IMR-90 (cell line): ENCODE results near the gene PLD6. TPM values are rescaled to one million over a fixed set of nuclear protein-coding genes. Genes with fewer than 3 reads are reported as not detected.

ENCODE experiments used
- ATAC-seq: fragments of 200-7000 bp; cut with Tn5 transposase; 2 replicates; pipeline ENCODE4 v1.9.1; 2020; ENCODE audit warnings: low read depth, mild to moderate bottlenecking, moderate library complexity
- BruUV-seq: library from RNA; stranded (reverse); fragments of 400-500 nt; replicated peaks from 2 replicates; lab custom pipeline; 2021; lab: Mats Ljungman, UMichigan
- CTCF ChIA-PET: fragments of 300-600 bp; formaldehyde crosslinking; extraction: SDS; loops from one replicate; lab custom pipeline; 2021; ENCODE audit warnings: antibody characterized with exemption; lab: Yijun Ruan, JAX
- POLR2A ChIA-PET: fragments of 300-600 bp; sonication (Branson Sonifier 250); formaldehyde crosslinking; loops from one replicate; lab custom pipeline; 2022; ENCODE audit warnings: antibody characterized with exemption; ENCODE audit not compliant: unreplicated experiment; lab: Charles Lee
- DNase-seq: peaks from one replicate; pipeline ENCODE4 v3.0.0; 2013
- H2AFZ ChIP-seq: replicated peaks from 2 replicates; pipeline ENCODE3; 2013; ENCODE audit warnings: low read length, mild to moderate bottlenecking; ENCODE audit not compliant: poor library complexity
- H2AK5ac ChIP-seq: 2 replicates; pipeline ENCODE4 v1.6.1; 2013; ENCODE audit warnings: low read depth, low read length, inconsistent platforms
- H2AK9ac ChIP-seq: replicated peaks from 2 replicates; pipeline ENCODE3; 2013; ENCODE audit warnings: mild to moderate bottlenecking, low read depth, low read length, moderate library complexity; ENCODE audit not compliant: poor library complexity
- H2BK120ac ChIP-seq: 2 replicates; pipeline ENCODE4 v1.6.1; 2013; ENCODE audit warnings: low read depth, low read length, inconsistent platforms
- H2BK15ac ChIP-seq: 3 replicates; pipeline ENCODE4 v1.6.1; 2013; ENCODE audit warnings: low read depth, low read length, inconsistent platforms
- H2BK20ac ChIP-seq: 2 replicates; pipeline ENCODE4 v1.6.1; 2013; ENCODE audit warnings: low read depth, mild to moderate bottlenecking, inconsistent platforms, low read length, moderate library complexity
- H2BK5ac ChIP-seq: 2 replicates; pipeline ENCODE4 v1.6.1; 2013; ENCODE audit warnings: mild to moderate bottlenecking, low read depth, low read length, inconsistent platforms; ENCODE audit not compliant: poor library complexity, severe bottlenecking
- H3K14ac ChIP-seq: replicated peaks from 2 replicates; pipeline ENCODE4 v1.6.1; 2013; ENCODE audit warnings: low read depth, low read length, inconsistent platforms
- H3K18ac ChIP-seq: 2 replicates; pipeline ENCODE4 v1.6.1; 2013; ENCODE audit warnings: low read depth, low read length, control low read depth
- H3K23ac ChIP-seq: 2 replicates; pipeline ENCODE4 v1.6.1; 2013; ENCODE audit warnings: low read depth, low read length, inconsistent platforms
- H3K27ac ChIP-seq: 2 replicates; pipeline ENCODE4 v1.5.1; 2013; ENCODE audit warnings: mild to moderate bottlenecking, control low read depth, low read length; ENCODE audit not compliant: insufficient read depth
- H3K27me3 ChIP-seq: 2 replicates; pipeline ENCODE4 v1.6.1; 2013; ENCODE audit warnings: low read length; ENCODE audit not compliant: control insufficient read depth, insufficient read depth
- H3K36me3 ChIP-seq: 2 replicates; pipeline ENCODE4 v1.6.1; 2013; ENCODE audit warnings: low read length, mixed read lengths; ENCODE audit not compliant: control insufficient read depth, insufficient read depth
- H3K4ac ChIP-seq: 2 replicates; pipeline ENCODE4 v1.6.1; 2013; ENCODE audit warnings: low read depth, low read length, inconsistent platforms
- H3K4me1 ChIP-seq: 2 replicates; pipeline ENCODE4 v1.6.1; 2013; ENCODE audit warnings: low read length, mixed read lengths; ENCODE audit not compliant: control insufficient read depth, insufficient read depth
- H3K4me2 ChIP-seq: 2 replicates; pipeline ENCODE4 v1.6.1; 2013; ENCODE audit warnings: low read depth, mild to moderate bottlenecking, control low read depth, low read length, moderate library complexity
- H3K4me3 ChIP-seq: 2 replicates; pipeline ENCODE4 v1.5.1; 2013; ENCODE audit warnings: low read depth, mild to moderate bottlenecking, control low read depth, low read length, moderate library complexity; ENCODE audit not compliant: insufficient read depth
- H3K56ac ChIP-seq: 2 replicates; pipeline ENCODE4 v1.6.1; 2013; ENCODE audit warnings: low read length, inconsistent platforms; ENCODE audit not compliant: insufficient read depth; ENCODE audit errors: extremely low read depth
- H3K79me1 ChIP-seq, 2 experiments: 2 replicates each; pipeline ENCODE4 v1.6.1; 2013; ENCODE audit warnings: low read length in 2 of 2, inconsistent platforms in 1 of 2, low read depth in 1 of 2
- H3K9ac ChIP-seq: 2 replicates; pipeline ENCODE4 v1.6.1; 2013; ENCODE audit warnings: low read depth, low read length, control low read depth
- H3K9me1 ChIP-seq: 2 replicates; pipeline ENCODE4 v1.6.1; 2013; ENCODE audit warnings: low read length, inconsistent platforms; ENCODE audit not compliant: insufficient read depth
- H3K9me3 ChIP-seq: 2 replicates; pipeline ENCODE4 v1.6.1; 2013; ENCODE audit warnings: low read length; ENCODE audit not compliant: control insufficient read depth, insufficient read depth
- H4K20me1 ChIP-seq: 2 replicates; pipeline ENCODE4 v1.6.1; 2013; ENCODE audit warnings: low read length, inconsistent platforms; ENCODE audit not compliant: insufficient read depth
- H4K5ac ChIP-seq: 2 replicates; pipeline ENCODE4 v1.6.1; 2013; ENCODE audit warnings: mild to moderate bottlenecking, low read depth, low read length, control low read depth
- H4K8ac ChIP-seq, 2 experiments: 2 replicates each; pipeline ENCODE4 v1.6.1; 2013; ENCODE audit warnings: low read depth in 2 of 2, low read length in 2 of 2, control low read depth in 1 of 2, inconsistent platforms in 1 of 2
- H4K91ac ChIP-seq: 2 replicates; pipeline ENCODE4 v1.6.1; 2013; ENCODE audit warnings: low read depth, low read length, inconsistent platforms; ENCODE audit not compliant: insufficient read depth
- BHLHE40 ChIP-seq: fragments of 150-350 bp; IDR thresholded peaks from 2 replicates; pipeline ENCODE4 v1.6.1; 2016; ENCODE audit warnings: mild to moderate bottlenecking, low read depth, low read length
- CEBPB ChIP-seq: IDR thresholded peaks from 2 replicates; pipeline ENCODE4 v1.6.1; 2012; ENCODE audit warnings: low read depth, low read length, improper control_type of control experiment
- CHD1 ChIP-seq: IDR thresholded peaks from 2 replicates; pipeline ENCODE4 v1.6.1; 2012; ENCODE audit warnings: low read depth, low read length, improper control_type of control experiment
- CTCF ChIP-seq: conservative IDR thresholded peaks from 2 replicates; pipeline ENCODE4 v1.5.1; 2012; ENCODE audit warnings: mild to moderate bottlenecking, low read depth, low read length, improper control_type of control experiment
- ELK1 ChIP-seq: fragments of 150-350 bp; IDR thresholded peaks from 2 replicates; pipeline ENCODE4 v1.6.1; 2016; ENCODE audit warnings: low read depth, mild to moderate bottlenecking, low read length, moderate library complexity, borderline replicate concordance
- FOS ChIP-seq: fragments of 150-350 bp; IDR thresholded peaks from 2 replicates; pipeline ENCODE4 v1.6.1; 2016; ENCODE audit warnings: low read depth, low read length
- MAFK ChIP-seq: IDR thresholded peaks from 2 replicates; pipeline ENCODE4 v1.6.1; 2012; ENCODE audit warnings: low read depth, low read length, improper control_type of control experiment
- MAZ ChIP-seq: IDR thresholded peaks from 2 replicates; pipeline ENCODE4 v1.6.1; 2012; ENCODE audit warnings: low read depth, mild to moderate bottlenecking, low read length, improper control_type of control experiment, moderate library complexity, borderline replicate concordance
- MXI1 ChIP-seq: IDR thresholded peaks from 2 replicates; pipeline ENCODE4 v1.6.1; 2012; ENCODE audit warnings: low read depth, mild to moderate bottlenecking, low read length, moderate library complexity, borderline replicate concordance
- NFE2L2 ChIP-seq: fragments of 150-350 bp; IDR thresholded peaks from 2 replicates; pipeline ENCODE4 v1.6.1; 2016; ENCODE audit warnings: low read depth, mild to moderate bottlenecking, low read length
- POLR2A ChIP-seq: IDR thresholded peaks from 2 replicates; pipeline ENCODE4 v1.6.1; 2012; ENCODE audit warnings: mild to moderate bottlenecking, low read depth, low read length
- RAD21 ChIP-seq: IDR thresholded peaks from 2 replicates; pipeline ENCODE4 v1.6.1; 2012; ENCODE audit warnings: low read length, improper control_type of control experiment
- RCOR1 ChIP-seq: IDR thresholded peaks from 2 replicates; pipeline ENCODE4 v1.6.1; 2012; ENCODE audit warnings: mild to moderate bottlenecking, low read length, improper control_type of control experiment; ENCODE audit not compliant: insufficient replicate concordance
- RFX5 ChIP-seq: IDR thresholded peaks from 2 replicates; pipeline ENCODE4 v1.8.0; 2012; ENCODE audit warnings: low read depth, mild to moderate bottlenecking, low read length, moderate library complexity
- SMC3 ChIP-seq: fragments of 150-350 bp; IDR thresholded peaks from 2 replicates; pipeline ENCODE4 v1.6.1; 2016; ENCODE audit warnings: low read depth, mild to moderate bottlenecking, antibody characterized with exemption, low read length, moderate library complexity
- USF2 ChIP-seq: fragments of 150-350 bp; IDR thresholded peaks from 2 replicates; pipeline ENCODE4 v1.6.1; 2017; ENCODE audit warnings: mild to moderate bottlenecking, antibody characterized with exemption, low read length, low read depth
- WGBS, 2 experiments: methylation state at CpG; one replicate each; pipeline versions ENCODE4 v1.1.5 to v1.1.7; 2013; ENCODE audit warnings: missing lambda C conversion rate in 2 of 2; ENCODE audit not compliant: insufficient read length in 1 of 2; ENCODE audit errors: extremely low coverage in 2 of 2; 5-methylcytosine and 5-hydroxymethylcytosine counted together
- dilution Hi-C: fragments of 300-500 bp; cut with HindIII; formaldehyde crosslinking; loops from one replicate; pipeline ENCODE4 v1.14.3; 2018; ENCODE audit warnings: low sequenced_read_pairs; ENCODE audit not compliant: unreplicated experiment
- in situ Hi-C: fragments of 300-500 bp; cut with MboI; formaldehyde crosslinking; loops from 3 replicates; pipeline ENCODE4 v1.14.3; 2019; ENCODE audit warnings: low sequenced_read_pairs, inconsistent platforms, mixed read lengths
- intact Hi-C: fragments of 100-400 bp; cut with micrococcal nuclease; formaldehyde crosslinking; loops from 2 replicates; pipeline ENCODE4 v1.10.0; 2022
- polyA plus RNA-seq, 3 experiments: library from polyadenylated mRNA; depleted of rRNA; stranded (reverse); fragments of >200 nt; gene quantifications; 2 replicates each; pipeline ENCODE4 v1.2.3, GENCODE V29; 2012; ENCODE audit warnings: low replicate concordance in 1 of 3
- total RNA-seq: library from RNA; depleted of rRNA; stranded (reverse); fragments of >200 nt; gene quantifications from 2 replicates; pipeline ENCODE4 v1.2.3, GENCODE V29; 2012

Gene PLD6
- total and polyA plus RNA-seq, 2 of the 4 experiments (the other 2 are of a cell fraction), result 1.1 to 1.5 TPM

- no peak overlapping the region for H3K4me3 ChIP-seq
- CTCF ChIA-PET, result no interaction called here
- DNase-seq (no peak), ATAC-seq (no peak)
- WGBS, 2 experiments, result no CpG with 5 or more reads among the region's 3 CpGs
- no peak overlapping the region for H3K4ac ChIP-seq
- H3K9ac ChIP-seq, result no peak overlapping the region
- H3K18ac ChIP-seq, result no peak overlapping the region
- no peak overlapping the region for H2AFZ ChIP-seq
- H3K9me1 ChIP-seq, result 0 out of 2 replicates have a peak, but pooled peaks cover 8% of the 10 kb centered on the region
- no TSS peak for BruUV-seq
- no peak overlapping the region for H2BK5ac ChIP-seq
- intact Hi-C loops (no loop called here), dilution Hi-C loops (no loop called here), in situ Hi-C loops (no loop called here)
- H3K56ac ChIP-seq, result no peak overlapping the region
- H3K14ac ChIP-seq, result no peak overlapping the region
- H3K36me3 ChIP-seq, result peaks cover 89% of the 10 kb centered on the region
- H3K9me3 ChIP-seq, result no peaks in the 10 kb centered on the region
- TF ChIP-seq BHLHE40, result no peak
- TF ChIP-seq MAFK, result no peak
- TF ChIP-seq FOS, result no peak
- TF ChIP-seq CEBPB, result no peak
- no peak for TF ChIP-seq ELK1
- no peak for TF ChIP-seq RAD21
- no peak for TF ChIP-seq NFE2L2
- no peak for TF ChIP-seq MXI1
- no peak for TF ChIP-seq MAZ
- no peak for TF ChIP-seq CHD1
- TF ChIP-seq USF2, result no peak
- TF ChIP-seq CTCF, result no peak
- TF ChIP-seq RCOR1, result no peak
- TF ChIP-seq RFX5, result no peak
- no peak for TF ChIP-seq SMC3
- no peak for TF ChIP-seq POLR2A
- POLR2A ChIA-PET, result no interaction called here
- peaks cover 18% of the 10 kb centered on the region for H4K20me1 ChIP-seq
- H3K27ac ChIP-seq, result no peak overlapping the region
- H3K79me1 ChIP-seq, result peaks cover 3 to 42% of the 10 kb centered on the region in 2 experiments; a peak in 3 of 4 replicates
- H4K91ac ChIP-seq, result no peak overlapping the region
- H2AK5ac ChIP-seq, result no peak overlapping the region
- H4K5ac ChIP-seq, result no peak overlapping the region
- no peaks in the 10 kb centered on the region for H3K27me3 ChIP-seq
- H4K8ac ChIP-seq, result no peak overlapping the region
- no peaks in the 10 kb centered on the region for H3K4me1 ChIP-seq
- no peak overlapping the region for H2BK15ac ChIP-seq
- H2AK9ac ChIP-seq, result no peak overlapping the region
- H2BK20ac ChIP-seq, result no peak overlapping the region
- no peak overlapping the region for H3K23ac ChIP-seq
- H2BK120ac ChIP-seq, result no peak overlapping the region
- H3K4me2 ChIP-seq, result no peak overlapping the region
Measured at GRCh38 chr17:17217995-17218394, 11.9 kb upstream of the PLD6 start.
